ENCODE measurements around the gene ATF7IP.
"Not testable (repeated sequence)": the region's sequence is repeated elsewhere in the genome, so short reads cannot be mapped to it uniquely, and the experiment has no call there.

- TF ChIP-seq CTCF, POLR2AphosphoS5 (IDR thresholded peaks at IDR 0.05): not testable (repeated sequence)
Observed at GRCh38 chr12:14405407-14405806, 39.9 kb downstream of the ATF7IP start.
